G401.6 (cell line): Measurements from ENCODE around the gene SEMA5B.

Experiments used
- FAIRE-seq: peaks from 2 replicates; lab custom pipeline; 2012; peaks lifted over from hg19 to GRCh38; lab: Jason Lieb, UNC

The SEMA5B gene

DNA sequence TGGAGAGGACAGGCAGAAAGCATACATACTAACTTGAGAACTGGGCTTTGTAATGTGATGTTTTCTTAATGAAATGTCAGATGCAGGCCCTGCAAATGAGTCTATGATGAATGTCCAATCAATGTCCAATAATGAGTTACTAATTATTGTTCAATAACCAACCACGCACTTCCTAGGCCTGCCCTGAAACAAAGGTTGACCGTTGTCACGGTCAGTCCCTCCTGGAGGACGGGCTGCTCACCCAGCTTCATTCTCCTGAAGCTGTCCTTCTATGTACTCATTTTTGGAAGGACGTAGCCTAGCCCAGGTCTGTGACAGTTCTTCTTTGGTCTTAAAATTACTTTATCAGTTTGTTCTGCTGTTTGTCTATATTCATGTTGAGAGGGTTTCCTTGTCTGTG is 30.9 kb upstream of the SEMA5B start:
- no peak for FAIRE-seq

DNA sequence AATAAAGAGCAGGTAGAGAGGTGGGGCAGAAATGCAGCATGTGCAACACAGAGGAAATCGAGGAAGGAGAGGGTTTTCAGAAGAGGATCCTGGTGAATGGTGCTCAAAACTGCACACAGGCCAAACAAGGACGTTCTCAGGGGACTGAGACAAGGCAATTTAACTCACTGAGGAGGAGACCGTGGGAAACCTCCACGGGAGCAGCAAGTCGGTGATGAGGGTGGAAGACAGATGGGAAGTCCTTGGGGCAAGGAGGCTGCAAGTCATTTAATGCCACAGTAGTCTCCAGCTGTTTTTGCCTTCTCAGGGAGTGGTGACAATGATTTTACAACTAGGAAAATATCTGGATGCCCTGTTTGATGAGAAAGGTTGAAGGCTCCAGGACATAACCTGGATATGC is 27.8 kb upstream of the SEMA5B start:
- FAIRE-seq, result no peak

DNA sequence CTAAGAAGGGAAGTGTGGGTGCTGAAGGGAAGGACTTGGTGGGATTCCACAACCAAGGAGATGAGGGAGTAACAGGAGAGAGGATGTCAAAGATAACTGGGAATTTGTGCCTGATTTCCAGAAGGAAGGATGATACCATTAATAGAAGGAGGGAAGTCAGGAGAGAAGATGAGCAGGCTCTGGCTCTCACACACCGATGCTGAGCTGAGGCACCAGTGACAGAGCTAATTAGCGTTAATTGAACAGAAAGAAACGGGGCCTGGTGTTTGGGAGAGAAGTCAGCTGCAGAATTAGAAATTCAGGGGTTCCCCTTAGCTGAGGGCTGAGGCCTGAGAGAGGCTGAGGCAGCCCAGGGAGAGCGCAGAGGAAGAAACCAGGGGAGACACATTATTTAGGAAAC is 27.4 kb upstream of the SEMA5B start:
- no peak for FAIRE-seq

DNA sequence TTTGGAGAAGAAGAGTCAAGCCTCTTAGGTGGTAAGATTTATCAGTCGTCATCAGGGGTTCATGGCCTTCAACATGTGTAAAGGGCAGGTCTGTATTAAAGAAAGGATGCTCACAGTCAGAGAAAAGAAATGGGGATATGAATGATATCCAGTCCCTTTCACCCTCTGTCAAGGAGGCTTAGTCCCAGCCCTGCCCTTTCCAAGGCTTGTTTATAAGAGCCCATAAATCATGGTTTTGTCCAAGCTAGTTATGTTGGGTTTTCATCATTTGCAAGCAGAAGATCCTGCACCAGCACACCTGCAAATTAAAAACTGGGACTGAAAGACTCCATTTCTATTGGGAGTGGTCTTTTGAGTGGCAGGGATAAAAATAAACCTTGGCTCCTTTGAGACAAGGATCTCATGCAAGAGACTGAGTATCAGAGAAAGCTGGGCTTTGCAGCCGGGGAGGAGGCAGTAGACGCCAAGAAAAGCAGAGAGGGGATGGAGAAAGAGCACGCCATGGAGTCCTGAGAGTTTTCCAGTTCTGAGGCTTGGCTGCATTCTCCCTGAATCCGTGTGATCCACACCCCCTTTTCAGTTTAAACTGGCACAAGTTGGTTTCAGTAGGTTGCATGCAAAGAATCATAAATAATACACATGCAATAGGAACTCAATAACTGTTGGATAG is 26.7 kb upstream of the SEMA5B start:
- no peak for FAIRE-seq

DNA sequence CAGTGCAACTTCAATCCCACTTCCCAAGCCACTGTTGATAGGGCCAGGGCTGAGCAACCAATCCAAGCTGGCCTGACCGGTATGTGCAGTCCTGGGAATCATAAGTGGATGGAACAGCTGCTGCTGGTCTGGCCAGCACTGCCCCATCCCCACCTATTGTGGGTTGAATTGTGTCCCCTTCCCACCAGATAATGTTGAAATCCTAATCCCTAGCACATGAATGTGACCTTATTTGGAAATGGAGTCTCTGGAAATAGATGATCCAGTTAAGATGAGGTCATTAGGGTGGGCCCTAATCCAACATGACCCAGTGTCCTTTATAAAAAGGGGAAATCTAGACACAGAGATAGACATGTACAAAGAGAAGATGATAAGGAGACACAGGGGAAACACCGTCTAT is 25.5 kb upstream of the SEMA5B start:
- FAIRE-seq, result no peak

DNA sequence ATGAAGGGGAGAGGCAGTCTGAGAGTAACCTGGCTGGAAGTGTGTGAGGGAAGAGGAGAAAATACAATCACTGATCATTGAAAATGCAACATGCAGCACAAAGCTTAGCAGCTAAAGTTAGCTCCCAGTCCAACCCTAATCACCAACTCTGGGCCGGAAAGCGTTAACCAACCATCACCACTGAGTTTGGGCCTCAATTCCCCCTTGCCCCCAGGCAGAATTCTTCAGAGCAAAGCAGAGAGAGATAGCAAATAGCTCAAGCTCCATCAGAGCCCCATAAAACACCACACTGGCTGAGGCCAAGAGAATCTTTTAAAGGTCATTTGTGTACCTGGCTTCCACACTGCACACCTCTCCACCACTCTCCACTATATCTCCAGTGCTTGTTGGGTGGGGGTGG is 23.1 kb upstream of the SEMA5B start:
- no peak for FAIRE-seq

DNA sequence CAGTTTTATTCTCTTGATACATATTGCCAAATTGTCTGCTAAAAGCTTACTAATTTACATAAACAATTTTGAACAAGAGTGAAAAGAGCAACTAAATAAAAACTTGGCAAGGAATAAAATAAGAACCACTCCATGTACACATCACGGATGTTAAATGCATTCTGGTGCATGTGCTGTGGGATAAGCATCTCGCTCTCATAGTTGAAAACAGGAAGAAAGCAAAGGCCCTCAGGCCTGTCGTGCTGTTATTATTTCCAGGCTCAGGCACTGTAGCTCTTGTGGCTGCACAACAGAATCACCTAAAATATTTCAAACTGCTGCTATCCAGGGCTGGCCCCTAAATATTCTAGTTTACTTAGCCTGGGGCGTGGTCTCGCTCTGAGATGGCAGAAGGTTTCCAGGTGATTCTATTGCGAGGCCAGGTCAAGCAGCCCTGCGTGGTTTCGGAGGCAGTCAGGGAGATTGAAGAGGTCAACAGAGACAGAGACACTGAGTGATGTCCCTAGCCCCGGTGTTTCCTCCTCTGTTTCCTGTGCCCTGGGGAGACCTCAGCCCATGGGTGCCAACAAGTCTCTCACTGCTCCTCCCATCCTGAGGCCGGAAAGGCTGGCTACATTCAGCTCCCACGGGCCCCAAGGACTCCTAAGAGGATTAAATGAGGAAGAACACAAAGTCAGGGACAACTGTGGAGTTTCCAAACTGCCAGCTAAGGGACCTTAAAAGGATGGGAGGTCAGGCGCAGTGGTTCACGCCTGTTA is 21.1 kb upstream of the SEMA5B start:
- FAIRE-seq, result no peak

DNA sequence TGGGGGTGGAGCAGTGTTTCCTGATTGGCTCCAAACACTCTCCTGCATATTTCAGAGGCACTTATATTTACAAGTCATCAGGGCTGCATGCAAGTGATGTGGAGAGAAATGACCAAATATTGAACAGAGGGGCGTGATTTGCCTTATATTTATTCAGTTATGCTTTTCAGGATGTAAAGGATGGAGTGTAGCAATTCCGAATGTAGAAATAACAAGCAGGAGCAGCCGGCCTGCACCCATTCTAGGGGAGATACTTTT is 19.4 kb upstream of the SEMA5B start:
- no peak for FAIRE-seq

DNA sequence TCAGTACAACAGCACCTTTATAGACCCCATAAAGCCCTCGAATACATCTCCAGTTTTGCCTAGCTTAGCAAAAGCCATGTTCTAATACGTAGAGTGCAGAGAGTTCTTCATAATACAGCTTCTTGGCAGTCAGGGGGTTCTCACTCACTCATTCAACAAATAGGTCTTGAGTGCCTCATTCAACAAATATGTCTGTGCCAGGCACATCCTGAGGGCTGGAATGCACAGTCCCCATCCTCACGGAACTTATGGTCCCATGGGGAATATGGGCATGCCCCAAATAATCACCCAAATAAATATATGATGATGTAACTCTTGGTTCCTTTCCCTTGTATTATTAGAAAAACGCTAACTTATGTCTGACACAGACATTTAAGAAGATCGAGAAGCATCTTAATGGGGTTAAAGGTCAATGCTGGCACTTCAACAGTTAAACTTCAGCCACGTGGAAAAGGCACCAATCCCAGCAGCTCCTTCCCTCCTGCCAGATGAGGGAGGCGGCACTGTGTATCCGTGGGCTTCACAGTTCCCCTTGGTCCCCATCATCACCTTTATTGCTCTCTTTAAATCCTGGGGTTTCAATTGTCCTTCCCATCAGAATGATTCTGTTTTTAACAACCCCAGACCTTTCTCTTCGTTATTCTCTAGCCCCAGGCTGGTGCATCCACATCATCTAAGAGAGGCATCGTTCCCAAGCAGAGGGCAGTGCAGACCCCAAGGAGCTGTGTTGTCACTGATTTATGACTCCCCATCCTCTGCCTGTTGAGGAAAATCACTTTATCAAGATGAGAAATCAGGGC is 18.9 kb upstream of the SEMA5B start:
- FAIRE-seq, result no peak

DNA sequence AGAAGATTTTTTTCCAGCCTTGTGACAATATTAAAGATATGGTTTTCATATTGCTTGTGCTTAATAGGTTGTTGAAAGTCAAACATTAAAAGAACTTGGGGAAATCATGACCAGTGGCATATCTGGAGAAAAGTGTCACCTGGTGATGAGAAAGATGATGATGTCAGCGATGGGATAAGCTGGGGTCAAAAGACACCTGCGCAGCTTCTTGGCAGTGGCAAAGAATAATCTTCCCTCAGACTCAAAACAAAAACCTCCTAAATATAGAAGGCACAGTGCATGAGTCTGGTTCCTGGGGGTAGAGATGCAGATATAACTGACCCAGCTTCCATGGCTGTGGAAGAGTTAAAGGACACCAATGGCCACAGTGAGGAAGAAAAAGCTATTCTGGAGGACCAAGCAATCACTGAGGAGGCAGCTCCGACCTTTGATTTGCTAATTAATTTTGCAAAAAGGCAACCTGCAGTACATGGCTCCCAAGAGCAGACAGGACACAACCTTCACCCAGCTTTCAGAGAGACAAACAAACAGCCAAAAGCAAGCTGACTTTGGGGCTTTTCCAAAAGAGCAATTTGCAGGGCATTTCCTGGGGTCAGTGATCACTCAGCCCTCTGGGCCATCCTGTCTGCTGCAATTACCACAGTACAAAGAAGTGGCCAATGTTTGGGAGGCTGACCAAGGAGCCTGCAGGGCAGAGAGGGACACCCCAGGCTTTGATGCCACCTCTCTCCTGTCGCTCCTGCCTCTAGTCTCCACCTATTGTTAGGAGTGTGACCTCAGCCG is 17.6 kb upstream of the SEMA5B start:
- FAIRE-seq, result no peak

DNA sequence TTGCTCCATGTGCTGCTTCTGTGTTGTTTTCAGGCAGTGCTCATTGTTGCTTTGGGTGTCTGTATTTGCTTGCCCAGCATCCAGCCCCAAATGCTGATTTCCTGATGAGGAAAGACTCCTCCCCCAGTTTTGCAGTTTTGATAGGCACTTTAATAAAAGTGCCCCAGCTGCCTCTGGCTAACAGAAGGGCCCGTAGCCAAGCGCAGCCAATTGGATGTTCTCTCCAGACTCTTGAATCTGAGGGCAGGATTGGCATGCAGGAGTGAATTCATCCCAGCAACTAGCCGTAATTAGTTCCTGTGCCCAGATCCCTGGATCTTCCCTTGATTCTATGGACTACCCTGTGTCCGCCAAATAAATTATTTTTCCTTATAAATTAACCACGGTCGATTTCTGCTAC is 14.8 kb upstream of the SEMA5B start:
- no peak for FAIRE-seq

DNA sequence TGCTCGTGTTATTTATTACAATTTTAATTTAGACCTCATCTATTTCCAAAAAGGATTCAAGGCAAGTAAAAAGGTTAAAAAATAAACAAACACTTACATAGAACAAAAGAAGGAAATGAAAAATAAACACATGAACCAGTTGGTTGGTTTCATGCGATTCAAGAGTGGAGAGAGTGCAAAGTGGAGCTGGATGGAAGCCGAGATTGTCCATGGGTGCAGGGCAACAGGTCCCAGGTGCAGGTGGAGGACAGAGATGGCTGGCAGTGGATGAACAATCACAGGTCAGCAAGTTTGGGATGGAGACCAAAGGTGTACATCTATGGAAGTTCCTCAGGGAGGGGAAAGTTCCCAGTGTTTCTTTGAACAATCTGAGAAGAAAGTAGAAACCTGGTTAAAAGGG is 11.6 kb upstream of the SEMA5B start:
- no peak for FAIRE-seq

DNA sequence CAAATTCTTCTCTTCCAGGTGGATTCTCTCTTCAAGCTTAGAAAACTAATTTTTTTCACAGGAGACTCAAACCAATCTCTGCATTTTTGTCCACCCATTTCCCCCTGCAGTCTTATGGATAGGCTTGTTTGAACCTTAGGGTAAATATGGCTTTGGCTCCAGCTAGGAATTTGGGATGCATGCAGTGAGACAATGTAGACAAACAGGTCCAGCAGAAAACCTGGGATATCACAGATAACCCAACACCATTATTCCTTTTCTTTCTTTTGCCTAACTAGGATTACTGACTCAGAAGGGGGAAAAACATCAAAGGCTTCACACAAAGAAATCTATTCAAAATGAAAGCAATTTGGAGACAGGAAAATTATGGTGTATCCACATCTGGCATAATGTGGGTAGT is 11.2 kb upstream of the SEMA5B start:
- no peak for FAIRE-seq

DNA sequence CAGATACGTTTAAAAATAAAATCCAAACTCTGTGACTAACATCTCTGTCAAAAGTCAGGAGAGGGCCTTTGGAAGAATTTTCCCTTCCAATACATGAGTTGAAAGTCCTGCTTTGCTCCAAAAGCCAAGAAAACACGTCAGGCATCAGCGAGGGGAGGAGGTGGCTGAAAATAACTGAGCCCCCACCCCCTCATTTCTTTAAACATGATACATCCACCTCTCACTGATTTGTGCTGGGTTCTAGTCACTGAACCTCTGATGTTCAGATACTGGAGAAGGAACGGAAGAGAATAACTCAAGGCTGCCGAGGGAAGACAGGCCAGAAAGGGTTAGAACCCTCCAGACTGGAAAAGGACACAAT is 9.4 kb upstream of the SEMA5B start:
- no peak for FAIRE-seq

DNA sequence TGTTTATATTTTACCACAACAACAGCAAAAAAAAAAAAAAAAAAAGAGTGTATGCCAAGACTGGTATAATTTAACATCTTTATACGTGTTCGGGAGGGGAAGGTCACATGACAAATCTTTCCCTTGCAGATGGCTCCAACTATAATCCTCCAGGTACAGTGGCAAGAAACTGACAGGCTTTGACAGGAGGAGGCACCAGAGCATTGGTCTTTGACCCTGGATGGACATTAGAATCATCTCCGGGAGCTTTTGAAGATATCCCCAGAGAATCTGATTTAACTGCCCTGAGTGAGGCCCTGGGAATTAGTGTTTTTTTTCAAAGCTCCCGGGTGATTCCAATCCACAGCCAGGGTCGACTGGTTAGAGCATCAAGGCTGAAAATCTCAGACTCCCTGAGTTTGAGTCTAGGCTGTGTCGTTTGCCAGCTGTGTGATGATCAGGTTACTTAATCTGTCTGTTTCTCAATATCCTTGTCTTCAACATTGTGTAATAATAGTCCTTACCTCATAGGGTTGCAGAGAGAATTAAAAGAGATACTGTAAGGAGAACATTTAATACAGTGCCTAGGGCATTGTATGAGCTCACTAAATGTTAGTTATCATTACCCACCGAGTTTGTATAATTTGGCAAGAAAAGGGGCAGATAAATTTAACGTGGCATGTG is 8.9 kb upstream of the SEMA5B start:
- no peak for FAIRE-seq

DNA sequence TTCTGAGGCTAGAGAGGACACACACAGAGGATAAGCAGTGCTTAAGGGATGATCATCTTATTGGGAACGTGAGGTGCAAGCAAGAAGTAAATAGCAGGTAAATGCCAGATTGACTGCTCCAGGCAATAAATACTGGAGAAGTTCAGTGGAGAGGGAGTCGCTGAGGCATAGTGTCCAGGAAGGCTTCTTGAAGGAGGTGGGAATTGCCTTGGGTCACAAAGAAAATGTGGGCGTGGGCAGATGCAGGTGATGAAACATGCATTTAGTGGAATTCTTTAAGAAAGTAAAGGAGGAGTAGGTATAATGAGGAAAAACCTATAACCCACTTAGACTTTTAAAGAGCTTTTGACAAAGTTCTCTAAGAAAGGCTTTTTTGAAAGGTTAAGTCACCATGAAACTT is 7.4 kb upstream of the SEMA5B start:
- no peak for FAIRE-seq

DNA sequence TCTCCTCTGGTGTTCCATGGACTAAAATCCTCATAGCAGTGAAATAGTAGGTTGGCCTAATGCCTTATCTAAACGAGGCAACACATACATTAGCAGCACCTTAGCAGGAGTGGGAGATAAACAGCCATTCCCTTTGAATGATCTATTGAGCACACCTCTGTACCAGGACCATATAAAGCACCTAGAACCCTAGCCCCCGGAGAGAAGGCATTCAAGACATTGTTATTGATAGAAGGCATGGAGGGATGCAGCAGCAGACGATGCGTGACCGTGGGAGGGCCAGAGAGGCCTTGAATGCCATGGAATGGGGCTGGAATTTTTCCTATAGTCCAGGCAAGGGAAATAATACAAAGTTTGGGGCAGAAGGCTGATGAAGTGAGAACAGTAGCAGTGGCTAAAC is 6.6 kb upstream of the SEMA5B start:
- FAIRE-seq, result no peak

DNA sequence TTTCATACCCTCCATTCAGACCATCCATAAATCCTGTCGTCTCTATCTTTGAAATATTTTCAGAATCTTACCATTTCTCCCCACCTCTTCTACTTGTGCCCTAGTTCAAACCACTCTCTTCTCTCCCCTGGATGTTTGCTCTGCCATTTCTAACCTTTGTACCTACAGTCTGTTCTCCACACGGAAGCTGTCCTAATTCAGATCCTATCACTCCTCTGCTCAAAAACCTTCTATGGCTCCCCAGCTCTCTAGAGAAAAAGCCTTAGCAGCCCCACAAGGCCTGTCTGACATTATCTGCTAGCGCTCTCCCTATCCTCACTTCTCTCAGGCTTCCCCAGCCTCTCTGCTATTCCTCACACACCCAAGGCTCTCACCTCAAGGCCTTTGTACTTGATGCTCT is 4.5 kb upstream of the SEMA5B start:
- no peak for FAIRE-seq

DNA sequence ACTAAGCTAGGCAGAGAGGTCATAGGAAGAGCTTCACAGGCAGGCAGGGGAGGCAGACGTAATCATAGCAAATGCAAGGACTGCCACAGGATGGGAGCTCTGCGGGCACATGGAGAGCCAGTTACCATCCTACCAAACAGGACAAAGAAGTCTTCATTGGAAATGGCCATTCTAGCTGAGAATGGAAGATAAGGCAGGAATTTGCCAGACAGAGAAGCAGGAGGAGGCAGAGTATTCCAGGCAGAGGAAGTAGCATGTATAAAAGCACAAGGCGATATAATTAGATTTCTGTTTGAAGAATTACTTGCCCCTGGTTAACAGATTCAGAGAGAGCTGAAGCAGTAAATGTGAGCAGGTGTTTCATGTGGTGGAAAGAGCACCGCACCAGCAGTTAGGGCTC is 3.5 kb upstream of the SEMA5B start:
- no peak for FAIRE-seq

DNA sequence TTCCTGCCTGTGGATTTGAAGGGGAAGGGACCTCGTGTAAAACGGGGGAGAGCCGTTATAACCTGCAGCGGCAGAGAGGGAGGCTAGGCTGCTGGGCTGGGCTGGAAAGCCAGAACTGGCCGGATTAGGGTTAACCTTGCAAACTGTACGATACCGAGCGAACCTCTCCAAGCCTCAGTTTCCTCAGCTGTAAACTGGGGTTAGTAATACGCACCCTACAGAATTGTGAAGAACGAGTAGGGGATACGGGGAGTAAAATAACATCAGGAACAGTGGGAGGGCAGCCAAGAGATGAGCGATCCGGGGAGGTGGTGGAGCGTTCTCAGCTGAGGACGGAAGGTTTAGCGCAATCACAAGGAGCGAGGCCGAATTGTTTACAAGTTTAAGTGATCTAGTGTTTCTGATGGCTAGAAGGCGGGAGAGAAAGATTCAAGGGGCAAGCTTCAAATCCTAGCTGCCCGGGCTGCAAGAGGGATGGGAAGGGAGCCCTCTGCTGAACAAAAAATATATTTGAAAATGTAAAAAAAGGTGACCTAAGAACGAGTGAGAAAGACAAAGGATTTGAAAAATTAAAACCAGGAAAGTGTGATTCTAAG is 768 bp upstream of the SEMA5B start:
- FAIRE-seq, result peak; percentile 95

DNA sequence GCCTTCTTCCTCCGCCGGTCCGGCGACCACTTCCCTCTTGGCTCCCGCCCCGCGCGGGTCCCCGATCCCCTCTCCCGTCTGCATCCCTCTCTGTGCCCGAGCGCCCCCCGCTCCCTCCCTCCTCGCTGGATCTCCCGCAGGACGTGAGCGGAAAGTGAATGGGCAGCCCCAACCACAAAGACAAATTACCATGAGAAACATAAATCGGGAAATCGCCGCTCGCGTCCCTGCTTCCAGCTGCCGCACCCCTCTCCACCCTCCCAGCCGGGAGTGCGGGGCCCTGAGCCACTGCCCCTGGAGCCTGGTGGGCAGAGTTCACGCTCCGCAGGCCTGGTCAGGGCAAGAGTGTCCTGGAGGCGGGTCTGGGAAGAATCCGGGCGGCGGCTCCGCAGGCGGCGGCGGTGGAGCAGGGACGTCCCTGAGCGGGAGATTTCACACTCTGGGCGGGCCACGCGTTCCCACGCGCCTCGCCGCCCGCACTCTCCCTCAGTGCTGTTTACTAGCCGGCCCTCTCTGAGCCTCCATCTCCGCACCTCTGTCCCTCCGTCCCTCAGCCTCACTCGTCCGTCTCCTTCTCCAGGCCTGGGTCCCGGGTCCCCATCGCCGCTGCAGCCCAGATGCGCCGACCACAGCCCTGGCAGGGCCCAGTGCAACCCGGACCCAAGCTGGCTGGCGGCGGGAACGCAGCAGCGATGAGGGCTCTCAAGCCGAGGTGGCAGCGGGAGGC is 835 bp downstream of the SEMA5B start:
- FAIRE-seq, result no peak
